K562 treated with DMSO at 1 percent for 4 hours (cell line): ENCODE data around the gene SEC61B. TPM values are rescaled to one million over a fixed set of nuclear protein-coding genes. Genes with fewer than 3 reads are reported as not detected.

ENCODE experiments used
- total RNA-seq: library from RNA; unstranded; fragments of 300-600 nt; gene quantifications from 2 replicates; pipeline ENCODE4 v1.2.3, GENCODE V29; 2022; ENCODE audit not compliant: insufficient read depth

The SEC61B gene
- total RNA-seq = 409 and 439 TPM in 2 replicates

DNA sequence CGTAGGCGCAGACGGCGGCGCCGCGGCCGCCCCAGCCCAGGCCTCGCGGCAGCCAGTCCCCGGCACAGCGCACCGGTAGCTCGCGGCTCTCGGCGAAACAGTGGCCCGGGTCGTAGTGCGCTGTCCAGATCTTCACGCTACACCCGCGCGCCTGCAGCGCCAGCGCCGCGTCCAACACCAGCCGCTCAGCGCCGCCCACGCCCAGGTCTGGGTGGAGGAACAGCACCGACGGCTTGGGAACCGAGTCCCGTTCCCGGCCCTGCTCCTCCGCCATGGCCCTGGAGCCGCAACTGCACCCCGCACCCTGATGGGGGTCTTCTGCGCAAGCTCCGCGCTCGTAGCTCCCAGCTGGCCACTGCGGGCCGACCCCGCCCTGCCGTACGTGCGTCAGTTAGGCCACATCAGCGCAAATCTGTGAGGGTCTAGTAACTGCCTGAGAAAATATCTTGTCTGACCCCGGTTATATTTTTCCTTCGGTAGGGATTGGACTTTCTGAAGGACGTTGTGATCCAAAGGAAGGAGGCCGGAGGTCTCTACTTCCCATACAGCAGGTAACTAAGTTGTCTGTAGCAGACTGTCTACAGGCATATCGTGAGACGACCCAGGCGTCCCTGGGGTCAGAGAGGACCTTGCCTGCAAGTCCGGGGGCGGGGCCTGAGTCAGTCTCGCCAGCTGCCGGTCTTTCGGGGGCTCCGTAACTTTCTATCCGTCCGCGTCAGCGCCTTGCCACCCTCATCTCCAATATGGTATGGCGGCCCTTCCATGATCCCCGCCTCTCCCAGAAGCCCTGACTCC is at the start of gene SEC61B, which contains the start of gene ALG2:
TSS of gene SEC61B (plus strand) at position 662 of the 795 bp plus-strand sequence. CDS start at position 744, 82 bp downstream.
TSS of gene ALG2 (minus strand) at position 322 of the 795 bp plus-strand sequence. CDS start at position 274, 48 bp downstream.

Other genes with a start within 250 kb of the SEC61B start
- gene TGFBR1, start 117.2 kb upstream of the SEC61B start, total RNA-seq = 9.4 and 12.0 TPM in 2 replicates
- gene ALG2, start 340 bp upstream of the SEC61B start, total RNA-seq = 34.2 and 36.5 TPM in 2 replicates